Pons (tissue), 1 donor: ENCODE measurements around the gene TPRX2.
A peak's percentile ranks its signal among the peaks of the same experiment; 100 is the strongest.
"Not testable (repeated sequence)": the region's sequence is repeated elsewhere in the genome, so short reads cannot be mapped to it uniquely, and the experiment has no call there.

Experiments used
- DNase-seq: peaks from one replicate; pipeline ENCODE4 v3.0.0-alpha.2; 2016; ENCODE audit warnings: low spot score

Gene TPRX2

GRCh38 chr19:47858646-47859285, at the start of gene TPRX2:
Gene TPRX2 (plus strand): TSS chr19:47859235. CDS start chr19:47859247, 12 bp downstream.
- DNase-seq: not testable (repeated sequence)

- peak; percentile 15 for DNase-seq
These were observed 45.6 kb upstream of the TPRX2 start for GRCh38 chr19:47813304-47813994.

- DNase-seq: no peak
These were observed 45.1 kb upstream of the TPRX2 start for GRCh38 chr19:47813995-47814328.

GRCh38 chr19:47816270-47816669, 42.8 kb upstream of the TPRX2 start:
- DNase-seq: not testable (repeated sequence)

- not testable (repeated sequence) for DNase-seq
These were observed 40.8 kb upstream of the TPRX2 start for GRCh38 chr19:47818221-47818620.

- no peak for DNase-seq
These were observed 39.2 kb upstream of the TPRX2 start for GRCh38 chr19:47819858-47820257.

GRCh38 chr19:47820410-47820809, 38.6 kb upstream of the TPRX2 start:
- DNase-seq: no peak

GRCh38 chr19:47821460-47822020, 37.5 kb upstream of the TPRX2 start, which contains the start of gene CRX:
Gene CRX (plus strand): TSS chr19:47821937. CDS start chr19:47834444, 12,507 bp downstream.
- no peak for DNase-seq

- DNase-seq: no peak
These were observed 34.6 kb upstream of the TPRX2 start for GRCh38 chr19:47824396-47824795.

- DNase-seq: no peak
These were observed 32.2 kb upstream of the TPRX2 start for GRCh38 chr19:47826800-47827199.

- no peak for DNase-seq
These were observed 26.3 kb upstream of the TPRX2 start for GRCh38 chr19:47832723-47833122.

- no peak for DNase-seq
These were observed 23.0 kb upstream of the TPRX2 start for GRCh38 chr19:47836038-47836437.

GRCh38 chr19:47839411-47839810, 19.6 kb upstream of the TPRX2 start:
- no peak for DNase-seq

GRCh38 chr19:47839913-47840312, 19.1 kb upstream of the TPRX2 start:
- no peak for DNase-seq

GRCh38 chr19:47842941-47843340, 16.1 kb upstream of the TPRX2 start:
- no peak for DNase-seq

- no peak for DNase-seq
These were observed 10.6 kb upstream of the TPRX2 start for GRCh38 chr19:47848425-47848822.

GRCh38 chr19:47848823-47849473, 10.1 kb upstream of the TPRX2 start:
- DNase-seq: no peak

GRCh38 chr19:47853003-47853402, 6.0 kb upstream of the TPRX2 start:
- DNase-seq: no peak

GRCh38 chr19:47854459-47854858, 4.6 kb upstream of the TPRX2 start:
- DNase-seq: no peak

GRCh38 chr19:47858231-47858630, 804 bp upstream of the TPRX2 start:
- not testable (repeated sequence) for DNase-seq

GRCh38 chr19:47859838-47860237, 803 bp downstream of the TPRX2 start:
- DNase-seq: not testable (repeated sequence)

- DNase-seq: no peak
These were observed 1.7 kb downstream of the TPRX2 start for GRCh38 chr19:47860602-47861297.
